Superior temporal gyrus (tissue), 1 donor: Measurements from ENCODE around the gene STPG3.

Experiments used
- DNase-seq: peaks from one replicate; pipeline ENCODE4 v3.0.0-alpha.2; 2016; ENCODE audit errors: extremely low spot score

Gene STPG3

DNA sequence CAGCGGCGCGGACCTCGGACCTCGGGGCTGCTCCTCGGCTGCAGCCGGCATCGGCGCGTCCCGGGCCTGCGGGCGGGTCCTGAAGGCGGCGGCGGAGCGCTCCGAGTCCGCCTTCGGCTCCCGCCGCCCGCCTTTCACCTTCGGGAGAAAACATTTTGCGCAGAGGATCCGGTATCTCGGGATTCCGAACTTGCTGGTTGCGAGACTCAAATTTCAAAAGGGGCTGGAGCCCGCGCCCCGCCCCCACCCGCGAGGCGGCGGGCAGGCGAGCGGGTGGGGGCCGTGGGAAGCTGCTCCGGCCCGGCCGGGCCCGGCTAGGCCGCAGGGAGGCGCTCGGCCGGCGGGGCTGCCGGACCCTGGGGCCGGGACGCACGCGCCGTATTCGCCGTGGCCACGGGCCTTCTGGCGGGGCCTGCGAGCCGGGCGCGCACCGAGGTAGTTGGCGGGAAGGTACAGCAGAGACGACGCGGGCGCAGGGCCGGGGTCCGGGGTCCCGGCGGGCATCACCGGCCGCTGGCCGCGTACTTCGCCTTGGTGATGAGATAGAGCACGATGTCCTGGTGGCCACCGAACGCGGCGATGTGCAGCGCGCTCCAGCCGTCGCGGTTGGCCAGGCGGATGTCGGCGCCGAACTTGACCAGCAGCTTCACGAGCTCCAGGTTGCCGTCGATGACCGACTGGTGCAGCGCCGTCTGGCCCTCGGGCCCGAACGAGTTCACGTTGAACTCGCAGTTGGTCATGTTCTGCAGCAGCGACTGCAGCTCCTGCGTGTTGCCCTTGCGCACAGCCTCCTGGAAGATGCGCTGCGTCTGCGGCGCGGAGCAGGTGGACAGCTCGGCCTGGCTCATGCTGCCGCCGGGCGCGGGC lies 50.2 kb downstream of the STPG3 start:
- no peak for DNase-seq

DNA sequence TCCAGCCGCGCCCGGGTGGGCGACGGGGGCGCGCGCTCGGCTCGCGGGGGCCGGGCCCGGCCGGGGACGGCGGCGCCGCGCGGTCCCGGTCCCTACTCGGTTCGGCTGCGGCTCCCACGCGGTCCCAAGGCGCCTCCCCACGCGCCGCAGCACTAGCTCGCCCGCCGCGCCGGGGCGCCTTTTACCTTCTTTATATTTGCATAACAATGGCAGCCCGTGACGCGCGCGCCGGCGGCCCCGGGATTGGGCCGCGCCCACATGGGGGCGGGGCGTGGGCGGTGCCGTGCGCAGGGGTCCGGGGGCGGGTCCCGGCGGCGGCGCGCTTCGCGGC lies 51.0 kb downstream of the STPG3 start, which contains the start of gene NRARP:
Gene NRARP (minus strand): TSS at position 154 of the 331 bp plus-strand sequence. CDS start 343 bp downstream, outside the sequence.
- peak; percentile 82 for DNase-seq

DNA sequence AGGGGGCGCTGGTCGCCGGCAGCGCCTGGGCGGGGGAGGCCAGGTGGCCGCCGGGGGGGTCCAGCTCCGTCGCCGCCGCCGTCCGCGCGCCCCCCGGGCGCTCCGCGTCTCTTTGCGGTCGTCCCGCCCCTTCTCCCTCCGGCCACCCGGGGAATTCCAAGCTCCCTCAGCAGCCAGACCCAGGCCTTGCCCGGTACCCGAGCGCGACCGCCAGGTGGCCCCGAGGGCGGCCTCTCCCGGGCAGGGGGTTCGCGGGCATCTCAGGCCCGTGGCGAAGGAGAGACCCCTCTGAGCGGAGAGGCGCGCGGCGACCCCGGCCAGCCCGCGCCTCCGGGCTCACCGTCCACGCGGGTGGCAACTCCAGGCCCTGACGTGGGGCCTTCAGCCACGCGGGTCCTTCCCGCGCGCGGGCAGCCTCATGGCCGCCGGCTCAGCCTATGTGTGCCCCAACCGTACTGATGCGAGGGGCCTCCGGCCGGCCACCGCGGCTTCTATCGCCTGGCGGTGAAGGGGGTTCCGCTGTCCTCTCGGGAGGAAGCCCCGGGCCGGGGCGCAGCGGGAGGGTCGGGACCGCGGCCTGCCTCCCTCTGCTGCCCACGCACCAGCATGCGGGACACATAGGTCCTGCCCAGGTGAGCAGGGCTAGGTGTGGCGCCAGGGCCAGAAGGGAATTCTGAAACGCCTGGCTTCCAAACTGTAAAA lies 51.5 kb downstream of the STPG3 start:
- DNase-seq, result no peak
